OCI-LY7 (cell line): ENCODE results near the gene PHLDB1. TPM values are rescaled to one million over a fixed set of nuclear protein-coding genes. Genes with fewer than 3 reads are reported as not detected.

Source experiments
- BruUV-seq: library from RNA; stranded (reverse); fragments of 400-500 nt; replicated peaks from 2 replicates; lab custom pipeline; 2021; lab: Mats Ljungman, UMichigan
- CTCF ChIA-PET: fragments of 300-600 bp; sonication (Branson Sonifier 250); formaldehyde crosslinking; loops from one replicate; lab custom pipeline; 2022; ENCODE audit warnings: antibody characterized with exemption; ENCODE audit not compliant: unreplicated experiment; lab: Charles Lee
- POLR2A ChIA-PET: fragments of 300-600 bp; sonication (Branson Sonifier 250); formaldehyde crosslinking; loops from one replicate; lab custom pipeline; 2022; ENCODE audit warnings: antibody characterized with exemption; lab: Charles Lee
- DNase-seq: peaks from one replicate; pipeline ENCODE4 v3.0.0-alpha.2; 2015; ENCODE audit warnings: low spot score
- H2AFZ ChIP-seq: fragments of 200-600 bp; sonication (generic), shearing (Covaris generic); 2 replicates; pipeline ENCODE4 v1.6.1; 2014; ENCODE audit warnings: mild to moderate bottlenecking, antibody characterized with exemption, low read length, moderate library complexity
- H3K27ac ChIP-seq: fragments of 200-600 bp; sonication (generic); 2 replicates; pipeline ENCODE4 v1.5.1; 2014; ENCODE audit warnings: mixed run types, low read depth, mild to moderate bottlenecking, moderate library complexity, low read length, inconsistent platforms; ENCODE audit not compliant: poor library complexity, severe bottlenecking
- H3K36me3 ChIP-seq: fragments of 200-600 bp; sonication (generic); 2 replicates; pipeline ENCODE4 v1.6.1; 2014; ENCODE audit warnings: mild to moderate bottlenecking, antibody characterized with exemption, low read length, moderate library complexity, mixed read lengths; ENCODE audit not compliant: insufficient read depth
- H3K4me1 ChIP-seq: fragments of 200-600 bp; sonication (generic); 2 replicates; pipeline ENCODE4 v1.5.1; 2014; ENCODE audit warnings: mild to moderate bottlenecking, low read length; ENCODE audit not compliant: insufficient read depth, poor library complexity, severe bottlenecking
- H3K4me2 ChIP-seq: fragments of 200-600 bp; sonication (generic); 2 replicates; pipeline ENCODE4 v1.6.1; 2014; ENCODE audit warnings: mild to moderate bottlenecking, low read length
- H3K4me3 ChIP-seq: fragments of 200-600 bp; sonication (generic); 2 replicates; pipeline ENCODE4 v1.5.1; 2014; ENCODE audit warnings: mild to moderate bottlenecking, low read depth, low read length; ENCODE audit not compliant: poor library complexity, severe bottlenecking
- H3K79me2 ChIP-seq: fragments of 200-600 bp; sonication (generic); 2 replicates; pipeline ENCODE4 v1.6.1; 2016; ENCODE audit warnings: low read depth, mild to moderate bottlenecking, low read length, moderate library complexity, mixed read lengths; ENCODE audit not compliant: insufficient read depth
- H3K9me2 ChIP-seq: fragments of 200-600 bp; sonication (generic); 2 replicates; pipeline ENCODE4 v1.6.1; 2016; ENCODE audit warnings: mild to moderate bottlenecking, low read length, mixed read lengths; ENCODE audit not compliant: insufficient read depth
- H3K9me3 ChIP-seq: fragments of 200-600 bp; sonication (generic); 2 replicates; pipeline ENCODE4 v1.6.1; 2014; ENCODE audit warnings: mild to moderate bottlenecking, mixed run types, low read length, mixed read lengths
- H4K20me1 ChIP-seq: fragments of 200-600 bp; sonication (generic); 2 replicates; pipeline ENCODE4 v1.6.1; 2014; ENCODE audit warnings: mild to moderate bottlenecking, antibody characterized with exemption, low read length, moderate library complexity, mixed read lengths; ENCODE audit not compliant: insufficient read depth
- CTCF ChIP-seq: fragments of 200-600 bp; sonication (generic); conservative IDR thresholded peaks from 2 replicates; pipeline ENCODE4 v1.5.1; 2014; ENCODE audit warnings: mild to moderate bottlenecking, antibody characterized with exemption, low read length, moderate library complexity, mixed read lengths
- EZH2phosphoT487 ChIP-seq: fragments of 200-600 bp; sonication (generic); IDR thresholded peaks from 2 replicates; pipeline ENCODE4 v1.6.1; 2018; ENCODE audit warnings: low read depth, borderline replicate concordance, mild to moderate bottlenecking, mixed run types, antibody characterized with exemption, low read length, moderate library complexity, mixed read lengths
- intact Hi-C: fragments of 100-400 bp; cut with micrococcal nuclease; formaldehyde crosslinking; loops from one replicate; pipeline ENCODE4 v1.10.0; 2022; ENCODE audit not compliant: unreplicated experiment
- total RNA-seq, 2 experiments: library from RNA; depleted of rRNA in 1 of 2; stranded (reverse); fragments of >200 nt in 1 of 2; shearing (Covaris generic) in 1 of 2; gene quantifications; 2 replicates each; pipeline ENCODE4 v1.2.3, GENCODE V29; 2014 to 2022

Gene PHLDB1
- total RNA-seq, 2 experiments from 2014 or later: 0.19 TPM; not detected in 1

- POLR2A ChIA-PET: interaction anchor here (0.6 kb wide), 1 partner anchor 897 kb away, joined by 3 read pairs; no protein-coding TSS in a partner anchor
Measured at GRCh38 chr11:118629761-118630661, 22.6 kb downstream of the PHLDB1 start.

DNA sequence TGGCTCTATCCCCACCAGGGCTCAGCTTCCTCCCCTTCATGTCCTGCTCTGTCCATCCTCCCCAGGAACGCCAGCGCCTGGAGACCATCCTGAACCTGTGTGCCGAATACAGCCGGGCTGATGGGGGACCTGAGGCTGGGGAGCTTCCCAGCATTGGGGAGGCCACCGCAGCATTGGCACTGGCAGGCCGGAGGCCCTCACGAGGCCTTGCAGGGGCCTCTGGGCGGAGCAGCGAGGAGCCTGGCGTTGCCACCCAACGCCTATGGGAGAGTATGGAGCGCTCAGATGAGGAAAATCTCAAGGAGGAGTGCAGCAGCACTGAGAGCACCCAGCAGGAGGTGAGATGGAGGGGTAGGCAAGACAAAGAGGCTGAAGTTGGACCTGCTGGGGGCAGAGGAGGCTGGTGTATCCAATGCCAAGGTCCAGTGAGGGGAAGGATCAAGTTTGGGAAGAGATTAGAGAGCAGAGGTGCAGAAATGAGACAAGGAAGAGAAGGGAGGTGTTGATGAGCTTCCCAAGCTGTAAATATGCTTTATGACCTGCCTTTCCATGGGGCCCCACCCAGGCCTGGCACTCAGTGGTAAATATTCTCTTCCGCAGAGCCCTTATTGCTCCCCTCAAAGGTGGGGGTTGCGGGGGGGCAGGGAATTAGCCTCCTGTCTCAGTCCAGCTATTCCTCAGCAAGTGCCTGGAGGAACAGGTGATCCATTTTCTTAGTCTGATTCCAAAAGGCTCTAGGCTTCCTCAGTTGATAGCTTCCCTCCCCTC lies 23.9 kb downstream of the PHLDB1 start:
- Histone ChIP-seq H3K36me3 (no peaks in the 10 kb centered on the region), H4K20me1 (no peaks in the 10 kb centered on the region), H3K79me2 (no peaks in the 10 kb centered on the region), H3K4me3 (no peak overlapping the region), H3K4me2 (no peak overlapping the region), H2AFZ (no peak overlapping the region), H3K4me1 (no peaks in the 10 kb centered on the region), H3K9me2 (no peaks in the 10 kb centered on the region), H3K9me3 (no peaks in the 10 kb centered on the region), H3K27ac (no peak overlapping the region)
- no TSS peak for BruUV-seq
- intact Hi-C loops: no loop called here
- TF ChIP-seq EZH2phosphoT487 (no peak), CTCF (no peak)
- no peak for DNase-seq
- CTCF ChIA-PET: interaction anchor here (0.9 kb wide), 1 partner anchor 19 kb away, joined by 3 read pairs; no protein-coding TSS in a partner anchor
- POLR2A ChIA-PET: interaction anchor here (0.5 kb wide), 1 partner anchor 156 kb away, joined by 3 read pairs; no protein-coding TSS in a partner anchor

More at GRCh38 chr11:118629761-118630661, 22.6 kb downstream of the PHLDB1 start:
- no peak overlapping the region for H3K4me2 ChIP-seq
- H3K9me3 ChIP-seq: no peaks in the 10 kb centered on the region
- no peaks in the 10 kb centered on the region for H4K20me1 ChIP-seq
- H2AFZ ChIP-seq: no peak overlapping the region
- no peaks in the 10 kb centered on the region for H3K4me1 ChIP-seq
- no peaks in the 10 kb centered on the region for H3K36me3 ChIP-seq
- no peak overlapping the region for H3K27ac ChIP-seq
- CTCF ChIA-PET: interaction anchor here (1.0 kb wide), 1 partner anchor 21 kb away, joined by 3 read pairs; no protein-coding TSS in a partner anchor
- no peak for DNase-seq
- no peaks in the 10 kb centered on the region for H3K79me2 ChIP-seq
- intact Hi-C loops: no loop called here
- H3K9me2 ChIP-seq: no peaks in the 10 kb centered on the region
- H3K4me3 ChIP-seq: no peak overlapping the region
- TF ChIP-seq EZH2phosphoT487: no peak
- TF ChIP-seq CTCF: no peak
- no TSS peak for BruUV-seq
